K562 treated with DMSO at 1 percent for 48 hours (cell line): ENCODE measurements around the gene RNPEP. TPM values are rescaled to one million over a fixed set of nuclear protein-coding genes. Genes with fewer than 3 reads are reported as not detected.

Experiments used
- total RNA-seq: library from RNA; unstranded; fragments of 300-600 nt; gene quantifications from 2 replicates; pipeline ENCODE4 v1.2.3, GENCODE V29; 2022; ENCODE audit warnings: low replicate concordance; ENCODE audit errors: extremely low read depth

The RNPEP gene
- not detected in 2 replicates for total RNA-seq

DNA sequence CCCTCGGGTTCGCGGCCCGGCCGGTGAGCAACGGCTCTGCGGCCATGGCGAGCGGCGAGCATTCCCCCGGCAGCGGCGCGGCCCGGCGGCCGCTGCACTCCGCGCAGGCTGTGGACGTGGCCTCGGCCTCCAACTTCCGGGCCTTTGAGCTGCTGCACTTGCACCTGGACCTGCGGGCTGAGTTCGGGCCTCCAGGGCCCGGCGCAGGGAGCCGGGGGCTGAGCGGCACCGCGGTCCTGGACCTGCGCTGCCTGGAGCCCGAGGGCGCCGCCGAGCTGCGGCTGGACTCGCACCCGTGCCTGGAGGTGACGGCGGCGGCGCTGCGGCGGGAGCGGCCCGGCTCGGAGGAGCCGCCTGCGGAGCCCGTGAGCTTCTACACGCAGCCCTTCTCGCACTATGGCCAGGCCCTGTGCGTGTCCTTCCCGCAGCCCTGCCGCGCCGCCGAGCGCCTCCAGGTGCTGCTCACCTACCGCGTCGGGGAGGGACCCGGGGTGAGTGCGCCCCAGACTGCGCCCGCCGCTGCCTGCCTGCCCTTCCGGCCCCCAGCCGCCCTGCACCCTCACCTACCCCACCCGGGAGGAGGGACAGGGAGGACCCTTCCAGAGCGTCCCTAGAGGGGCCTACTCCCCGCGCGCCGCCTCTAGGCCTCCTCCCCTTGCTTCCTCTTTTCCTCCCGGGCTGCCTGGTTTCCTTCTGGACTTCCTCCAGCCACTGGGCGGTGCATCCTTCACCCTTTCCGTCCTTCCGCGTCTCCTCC lies at the start of gene RNPEP:
Gene RNPEP, plus strand, starts transcription at position 26 of the 757 bp plus-strand sequence. Its CDS starts 19 bp downstream, at position 45.

GRCh38 chr1:201946224-201946908 lies 36.1 kb upstream of the RNPEP start, which contains the start of gene LMOD1:
Gene LMOD1 (minus strand): TSS chr1:201946548. CDS start chr1:201946340, 208 bp downstream.

DNA sequence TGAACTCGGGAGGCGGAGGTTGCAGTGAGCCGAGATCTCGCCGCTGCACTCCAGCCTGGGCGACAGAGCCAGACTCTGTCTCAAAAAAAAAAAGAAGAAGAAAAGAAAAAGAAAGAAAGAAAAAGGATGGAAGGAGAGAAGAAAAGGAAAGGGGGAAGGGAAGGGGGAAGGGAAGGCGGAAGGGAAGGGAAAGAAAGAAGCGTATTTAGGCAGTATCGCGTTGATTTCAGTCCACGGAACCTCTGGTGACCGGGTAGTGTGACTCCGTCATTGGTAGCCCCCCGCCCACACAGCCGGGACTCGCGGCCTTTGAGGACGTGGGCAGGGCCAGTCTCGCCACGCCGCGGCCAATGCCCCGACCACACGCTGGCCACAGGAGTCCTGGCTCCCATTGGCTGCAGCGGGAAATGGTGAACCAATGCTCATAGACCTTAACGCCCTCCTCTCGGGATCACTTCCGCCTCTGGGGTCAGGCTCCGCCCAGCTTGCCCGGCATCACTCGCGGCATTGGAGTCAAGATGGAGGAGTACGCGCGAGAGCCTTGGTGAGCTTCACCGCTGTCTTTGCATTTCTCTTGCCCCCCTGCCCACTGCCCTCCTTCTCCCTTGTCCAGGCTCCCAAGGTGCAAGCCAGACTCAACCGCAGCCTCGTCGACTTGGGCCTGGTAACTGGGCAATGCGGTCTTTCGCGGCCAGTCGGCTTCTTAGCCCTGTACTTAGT lies 27.3 kb upstream of the RNPEP start, which contains the start of gene TIMM17A:
Gene TIMM17A, plus strand, starts transcription at position 495 of the 720 bp plus-strand sequence. Its CDS starts 24 bp downstream, at position 519.

DNA sequence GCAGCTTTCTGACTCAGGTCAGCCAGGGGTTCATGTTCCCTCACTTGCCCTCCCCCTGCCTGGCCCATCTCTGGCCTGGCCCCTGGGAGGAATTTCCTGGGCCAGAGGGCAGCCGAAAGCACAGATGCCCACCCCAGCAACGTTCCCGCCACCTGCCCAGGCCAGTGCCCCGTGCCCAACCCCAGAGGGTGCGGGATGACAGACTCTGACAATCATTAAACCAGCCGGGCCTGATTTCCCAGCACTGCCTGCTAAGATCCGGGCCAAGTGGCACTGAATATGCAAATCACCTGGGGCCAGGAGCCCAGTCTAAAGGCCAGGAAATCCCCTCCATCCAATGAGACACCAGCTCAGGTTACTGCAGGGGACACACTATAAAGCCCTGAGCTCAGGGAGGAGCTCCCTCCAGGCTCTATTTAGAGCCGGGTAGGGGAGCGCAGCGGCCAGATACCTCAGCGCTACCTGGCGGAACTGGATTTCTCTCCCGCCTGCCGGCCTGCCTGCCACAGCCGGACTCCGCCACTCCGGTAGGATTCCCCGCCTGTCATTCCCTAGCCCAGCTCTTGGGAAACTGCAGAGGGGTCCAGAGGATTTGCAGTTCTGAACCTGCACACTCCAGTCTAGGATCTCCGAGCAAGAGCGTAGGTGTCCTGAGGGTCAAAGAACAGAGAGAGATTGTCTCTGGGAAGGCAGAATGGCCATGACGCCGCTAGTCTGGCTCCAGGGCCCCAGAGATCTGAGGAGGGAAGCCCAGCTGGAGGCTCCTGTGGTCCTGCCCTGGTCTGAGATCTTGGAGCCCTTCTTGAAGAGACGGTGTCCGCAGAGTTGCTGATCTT lies 27.9 kb downstream of the RNPEP start, which contains the start of gene ELF3:
Gene ELF3, plus strand, starts transcription at position 408 of the 836 bp plus-strand sequence. CDS start 550 bp downstream, outside the sequence.

Other genes starting within 250 kb of the RNPEP start
- 89.3 TPM in 1 of 2 replicates, not detected in the other for gene IPO9, start 153.5 kb upstream of the RNPEP start, total RNA-seq
- gene SHISA4, start 93.8 kb upstream of the RNPEP start, total RNA-seq: not detected in 2 replicates
- not detected in 2 replicates for gene LMOD1, start 36.1 kb upstream of the RNPEP start, total RNA-seq
- not detected in 2 replicates for gene TIMM17A, start 27.1 kb upstream of the RNPEP start, total RNA-seq
- gene ELF3, start 27.9 kb downstream of the RNPEP start, total RNA-seq: not detected in 2 replicates
- not detected in 2 replicates for gene GPR37L1, start 140.3 kb downstream of the RNPEP start, total RNA-seq
- not detected in 2 replicates for gene ARL8A, start 162.1 kb downstream of the RNPEP start, total RNA-seq
- not detected in 2 replicates for gene PTPN7, start 178.0 kb downstream of the RNPEP start, total RNA-seq
- gene LGR6, start 211.2 kb downstream of the RNPEP start, total RNA-seq: not detected in 2 replicates